CD4-positive, alpha-beta T cell treated with Interleukin-4 for 1 hour (primary cell): ENCODE results near the gene CEMIP.
A peak's percentile ranks its signal among the peaks of the same experiment; 100 is the strongest.
"Not testable (repeated sequence)": the region's sequence is repeated elsewhere in the genome, so short reads cannot be mapped to it uniquely, and the experiment has no call there.

Experiments
- DNase-seq, 2 donors: peaks; one replicate each; pipeline ENCODE4 v3.0.0-alpha.2; 2020 to 2022

CEMIP gene

GRCh38 chr15:80758130-80758745, 20.9 kb upstream of the CEMIP start:
- DNase-seq = no peak

- no peak for DNase-seq
Observed at GRCh38 chr15:80760960-80761359, 18.2 kb upstream of the CEMIP start.

- no peak for DNase-seq
Observed at GRCh38 chr15:80761754-80762153, 17.4 kb upstream of the CEMIP start.

- not testable (repeated sequence) for DNase-seq
Observed at GRCh38 chr15:80763235-80763634, 15.9 kb upstream of the CEMIP start.

- no peak for DNase-seq
Observed at GRCh38 chr15:80764535-80764934, 14.6 kb upstream of the CEMIP start.

GRCh38 chr15:80766275-80766674, 12.9 kb upstream of the CEMIP start:
- no peak for DNase-seq

GRCh38 chr15:80768158-80768557, 11.0 kb upstream of the CEMIP start:
- DNase-seq = no peak

GRCh38 chr15:80769153-80769828, 9.9 kb upstream of the CEMIP start:
- DNase-seq = no peak

- no peak for DNase-seq
Observed at GRCh38 chr15:80769829-80770705, 9.1 kb upstream of the CEMIP start.

- DNase-seq = no peak
Observed at GRCh38 chr15:80773122-80773551, 6.0 kb upstream of the CEMIP start.

- DNase-seq = no peak
Observed at GRCh38 chr15:80773792-80774352, 5.3 kb upstream of the CEMIP start.

- DNase-seq = no peak
Observed at GRCh38 chr15:80774486-80774885, 4.7 kb upstream of the CEMIP start.

GRCh38 chr15:80775338-80775737, 3.8 kb upstream of the CEMIP start:
- DNase-seq = no peak

- DNase-seq = peak; percentile 53 to 63
Observed at GRCh38 chr15:80776420-80777045, 2.6 kb upstream of the CEMIP start.

GRCh38 chr15:80777137-80777536, 2.0 kb upstream of the CEMIP start:
- peak in 1 of 2 donors; percentile 18 for DNase-seq

GRCh38 chr15:80777826-80778620, 1.1 kb upstream of the CEMIP start:
- no peak for DNase-seq

GRCh38 chr15:80778621-80778963, 578 bp upstream of the CEMIP start:
- DNase-seq = no peak

- DNase-seq = no peak
Observed at GRCh38 chr15:80779658-80780415, 667 bp downstream of the CEMIP start.

GRCh38 chr15:80780416-80781221, 1.4 kb downstream of the CEMIP start:
- no peak for DNase-seq

GRCh38 chr15:80783260-80783659, 4.1 kb downstream of the CEMIP start:
- DNase-seq = no peak

- no peak for DNase-seq
Observed at GRCh38 chr15:80785335-80785734, 6.2 kb downstream of the CEMIP start.
